Neural cell (in vitro differentiated cells): ENCODE results near the gene CRACR2B. TPM values are rescaled to one million over a fixed set of nuclear protein-coding genes. Genes with fewer than 3 reads are reported as not detected.

ENCODE experiments used
- H2AFZ ChIP-seq: fragments of 200-600, 300-800 bp; sonication (generic), shearing (Covaris generic); 2 replicates; pipeline ENCODE4 v1.6.0; 2014; ENCODE audit warnings: low read depth, mild to moderate bottlenecking, antibody characterized with exemption, low read length, moderate library complexity
- H3F3A ChIP-seq: fragments of 200-600 bp; shearing (Covaris generic); 2 replicates; pipeline ENCODE4 v1.6.1; 2016; ENCODE audit warnings: mild to moderate bottlenecking, moderate library complexity, mixed read lengths, antibody characterized with exemption, low read length; ENCODE audit not compliant: insufficient read depth, poor library complexity, severe bottlenecking
- H3K27ac ChIP-seq: fragments of 200-600, 300-800 bp; sonication (generic), shearing (Covaris generic); 2 replicates; pipeline ENCODE4 v1.5.1; 2014; ENCODE audit warnings: mild to moderate bottlenecking, low read length, moderate library complexity
- H3K27me3 ChIP-seq: fragments of 300-800, 200-600 bp; sonication (generic), shearing (Covaris generic); 2 replicates; pipeline ENCODE4 v1.6.0; 2014; ENCODE audit warnings: mild to moderate bottlenecking, low read depth, low read length, moderate library complexity; ENCODE audit not compliant: insufficient read depth
- H3K36me3 ChIP-seq: fragments of 300-800, 200-600 bp; sonication (generic), shearing (Covaris generic); 2 replicates; pipeline ENCODE4 v1.5.1; 2014; ENCODE audit warnings: mild to moderate bottlenecking, antibody characterized with exemption, low read length, moderate library complexity; ENCODE audit not compliant: insufficient read depth
- H3K4me2 ChIP-seq: fragments of 300-800, 200-600 bp; sonication (generic), shearing (Covaris generic); 2 replicates; pipeline ENCODE4 v1.6.0; 2014; ENCODE audit warnings: mild to moderate bottlenecking, low read length
- H3K4me3 ChIP-seq: fragments of 300-800, 200-600 bp; sonication (generic), shearing (Covaris generic); 2 replicates; pipeline ENCODE4 v1.5.1; 2014; ENCODE audit warnings: mild to moderate bottlenecking, low read length, moderate library complexity
- H3K79me2 ChIP-seq: fragments of 200-600 bp; shearing (Covaris generic); replicated peaks from 2 replicates; pipeline ENCODE4 v1.6.0; 2014; ENCODE audit warnings: mild to moderate bottlenecking, low read length, moderate library complexity; ENCODE audit not compliant: insufficient read depth
- H3K9ac ChIP-seq: fragments of 300-800, 200-600 bp; sonication (generic), shearing (Covaris generic); 2 replicates; pipeline ENCODE4 v1.6.1; 2016; ENCODE audit warnings: mild to moderate bottlenecking, low read length, mixed read lengths
- H3K9me2 ChIP-seq: fragments of 200-600 bp; shearing (Covaris generic); 2 replicates; pipeline ENCODE4 v1.6.1; 2016; ENCODE audit warnings: mild to moderate bottlenecking, low read length, mixed read lengths; ENCODE audit not compliant: insufficient read depth
- H3K9me3 ChIP-seq: fragments of 200-600, 300-800 bp; sonication (generic), shearing (Covaris generic); 2 replicates; pipeline ENCODE4 v1.6.1; 2016; ENCODE audit warnings: mild to moderate bottlenecking, mixed run types, low read length, moderate library complexity, mixed read lengths
- H4K20me1 ChIP-seq: fragments of 200-600 bp; shearing (Covaris generic); 2 replicates; pipeline ENCODE4 v1.6.1; 2016; ENCODE audit warnings: mild to moderate bottlenecking, mixed run types; ENCODE audit not compliant: insufficient read depth
- EP300 ChIP-seq: fragments of 450-650 bp; conservative IDR thresholded peaks from 2 replicates; pipeline ENCODE4 v1.6.1; 2014; ENCODE audit warnings: antibody characterized with exemption, mild to moderate bottlenecking, moderate library complexity; ENCODE audit not compliant: poor library complexity, severe bottlenecking
- EZH2 ChIP-seq: fragments of 200-600, 300-800 bp; shearing (Covaris generic), sonication (generic); IDR thresholded peaks from 2 replicates; pipeline ENCODE4 v1.6.1; 2014; ENCODE audit warnings: antibody characterized with exemption, low read length, borderline replicate concordance, mild to moderate bottlenecking; ENCODE audit not compliant: insufficient read depth, poor library complexity, severe bottlenecking
- MXI1 ChIP-seq: fragments of 450-650 bp; conservative IDR thresholded peaks from 2 replicates; pipeline ENCODE4 v1.6.1; 2014; ENCODE audit warnings: antibody characterized with exemption, mild to moderate bottlenecking; ENCODE audit not compliant: poor library complexity, severe bottlenecking
- POLR2AphosphoS5 ChIP-seq: IDR thresholded peaks from 2 replicates; pipeline ENCODE4 v1.6.1; 2012
- RAD21 ChIP-seq: fragments of 450-650 bp; conservative IDR thresholded peaks from 2 replicates; pipeline ENCODE4 v1.6.1; 2014; ENCODE audit warnings: antibody characterized with exemption, mild to moderate bottlenecking, moderate library complexity
- SMC3 ChIP-seq: fragments of 450-650 bp; conservative IDR thresholded peaks from 2 replicates; pipeline ENCODE4 v1.6.1; 2014; ENCODE audit warnings: antibody characterized with exemption, mild to moderate bottlenecking, moderate library complexity; ENCODE audit not compliant: poor library complexity
- TAF1 ChIP-seq: IDR thresholded peaks from 2 replicates; pipeline ENCODE4 v1.6.1; 2012; ENCODE audit warnings: low read depth
- polyA plus RNA-seq: library from polyadenylated mRNA; depleted of rRNA; stranded (reverse); fragments of >200 nt; gene quantifications from 2 replicates; pipeline ENCODE4 v1.2.3, GENCODE V29; 2014
- TF ChIP-seq, protein P1 (sequence below): fragments of 450-650 bp; IDR thresholded peaks from 2 replicates; pipeline ENCODE4 v1.5.1; 2014; ENCODE audit warnings: antibody characterized with exemption, mild to moderate bottlenecking, moderate library complexity; ENCODE audit not compliant: poor library complexity, severe bottlenecking
- TF ChIP-seq, protein P2 (sequence below): IDR thresholded peaks from 2 replicates; pipeline ENCODE4 v1.6.1; 2012; ENCODE audit warnings: borderline replicate concordance

The CRACR2B gene
- polyA plus RNA-seq, 1 donor from 2014 or later, result 1.2 TPM

DNA sequence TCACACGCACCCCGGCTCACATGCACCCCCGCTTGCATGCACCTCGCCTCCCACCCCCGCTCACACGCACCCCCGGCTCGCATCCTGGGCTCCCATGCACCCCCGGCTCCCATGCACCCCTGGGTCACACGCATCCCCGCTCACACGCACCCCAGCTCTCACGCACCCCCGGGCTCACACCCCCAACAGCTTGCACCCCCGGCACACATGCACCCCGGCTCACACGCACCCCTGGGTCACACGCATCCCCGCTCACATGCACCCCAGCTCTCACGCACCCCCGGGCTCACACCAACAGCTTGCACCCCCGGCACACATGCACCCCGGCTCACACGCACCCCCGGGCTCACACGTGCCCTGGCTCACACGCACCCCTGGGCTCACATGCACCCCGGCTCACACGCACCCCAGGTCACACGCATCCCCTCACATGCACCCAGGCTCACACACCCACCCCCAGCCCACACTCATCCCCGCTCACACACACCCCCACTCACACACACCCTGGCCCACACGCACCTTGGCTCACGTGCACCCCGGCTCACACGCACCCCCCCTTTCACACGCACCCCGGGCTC, 31.1 kb downstream of the CRACR2B start:
- Histone ChIP-seq H3K27me3 (no peaks in the 10 kb centered on the region), H3K4me3 (no peak overlapping the region), H3K27ac (no peak overlapping the region), H3K4me2 (no peak overlapping the region), H3K9ac (no peak overlapping the region), H2AFZ (no peak overlapping the region), H3K79me2 (no peaks in the 10 kb centered on the region), H3F3A (no peaks in the 10 kb centered on the region), H4K20me1 (no peaks in the 10 kb centered on the region), H3K9me3 (no peaks in the 10 kb centered on the region), H3K9me2 (no peaks in the 10 kb centered on the region), H3K36me3 (no peaks in the 10 kb centered on the region)
- TF ChIP-seq MXI1 (no peak), SMC3 (no peak)
- TF ChIP-seq, protein P1, sequence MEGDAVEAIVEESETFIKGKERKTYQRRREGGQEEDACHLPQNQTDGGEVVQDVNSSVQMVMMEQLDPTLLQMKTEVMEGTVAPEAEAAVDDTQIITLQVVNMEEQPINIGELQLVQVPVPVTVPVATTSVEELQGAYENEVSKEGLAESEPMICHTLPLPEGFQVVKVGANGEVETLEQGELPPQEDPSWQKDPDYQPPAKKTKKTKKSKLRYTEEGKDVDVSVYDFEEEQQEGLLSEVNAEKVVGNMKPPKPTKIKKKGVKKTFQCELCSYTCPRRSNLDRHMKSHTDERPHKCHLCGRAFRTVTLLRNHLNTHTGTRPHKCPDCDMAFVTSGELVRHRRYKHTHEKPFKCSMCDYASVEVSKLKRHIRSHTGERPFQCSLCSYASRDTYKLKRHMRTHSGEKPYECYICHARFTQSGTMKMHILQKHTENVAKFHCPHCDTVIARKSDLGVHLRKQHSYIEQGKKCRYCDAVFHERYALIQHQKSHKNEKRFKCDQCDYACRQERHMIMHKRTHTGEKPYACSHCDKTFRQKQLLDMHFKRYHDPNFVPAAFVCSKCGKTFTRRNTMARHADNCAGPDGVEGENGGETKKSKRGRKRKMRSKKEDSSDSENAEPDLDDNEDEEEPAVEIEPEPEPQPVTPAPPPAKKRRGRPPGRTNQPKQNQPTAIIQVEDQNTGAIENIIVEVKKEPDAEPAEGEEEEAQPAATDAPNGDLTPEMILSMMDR, result no peak

DNA sequence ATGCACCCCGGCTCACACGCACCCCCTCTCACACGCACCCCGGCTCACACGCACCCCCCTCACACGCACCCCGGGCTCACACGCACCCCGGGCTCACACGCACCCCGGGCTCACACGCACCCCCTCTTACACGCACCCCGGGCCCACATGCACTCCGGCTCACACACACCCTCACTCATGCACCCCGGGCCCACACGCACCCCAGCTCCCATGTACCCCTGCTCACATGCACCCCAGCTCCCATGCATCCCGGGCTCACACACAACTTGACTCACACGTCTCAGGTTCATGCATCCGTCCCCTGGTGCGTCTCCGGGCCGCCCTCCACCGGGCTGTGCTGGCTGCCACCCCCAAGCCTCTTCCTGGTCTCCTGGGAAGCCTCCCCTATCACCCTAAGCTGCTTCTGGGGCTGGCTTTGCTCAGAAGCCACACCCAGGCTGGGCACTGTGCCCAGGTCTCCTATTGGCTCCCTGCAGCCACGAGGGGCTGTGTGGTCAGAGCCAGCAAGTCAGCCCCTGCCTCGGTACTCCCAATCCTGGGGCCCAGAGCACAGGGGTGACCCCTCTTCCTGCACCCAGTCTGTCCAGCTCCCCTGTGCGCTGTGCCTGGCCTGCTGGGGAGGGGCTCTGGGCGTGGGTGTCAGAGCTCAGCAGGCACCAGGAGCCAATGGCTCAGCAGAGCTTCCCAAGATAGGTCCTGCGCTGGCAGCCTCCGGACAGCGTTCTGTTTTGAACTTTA, 31.8 kb downstream of the CRACR2B start:
- no peaks in the 10 kb centered on the region for H3K9me3 ChIP-seq
- no peaks in the 10 kb centered on the region for H3K79me2 ChIP-seq
- no peaks in the 10 kb centered on the region for H3K9me2 ChIP-seq
- TF ChIP-seq SMC3, result no peak
- no peak for TF ChIP-seq EP300
- no peak for TF ChIP-seq EZH2
- no peak for TF ChIP-seq RAD21
- no peaks in the 10 kb centered on the region for H3F3A ChIP-seq
- no peaks in the 10 kb centered on the region for H4K20me1 ChIP-seq
- H3K9ac ChIP-seq, result no peak overlapping the region
- no peak overlapping the region for H3K4me2 ChIP-seq
- no peak overlapping the region for H3K27ac ChIP-seq
- H3K36me3 ChIP-seq, result no peaks in the 10 kb centered on the region
- no peak overlapping the region for H2AFZ ChIP-seq
- H3K27me3 ChIP-seq, result no peaks in the 10 kb centered on the region
- H3K4me3 ChIP-seq, result no peak overlapping the region

DNA sequence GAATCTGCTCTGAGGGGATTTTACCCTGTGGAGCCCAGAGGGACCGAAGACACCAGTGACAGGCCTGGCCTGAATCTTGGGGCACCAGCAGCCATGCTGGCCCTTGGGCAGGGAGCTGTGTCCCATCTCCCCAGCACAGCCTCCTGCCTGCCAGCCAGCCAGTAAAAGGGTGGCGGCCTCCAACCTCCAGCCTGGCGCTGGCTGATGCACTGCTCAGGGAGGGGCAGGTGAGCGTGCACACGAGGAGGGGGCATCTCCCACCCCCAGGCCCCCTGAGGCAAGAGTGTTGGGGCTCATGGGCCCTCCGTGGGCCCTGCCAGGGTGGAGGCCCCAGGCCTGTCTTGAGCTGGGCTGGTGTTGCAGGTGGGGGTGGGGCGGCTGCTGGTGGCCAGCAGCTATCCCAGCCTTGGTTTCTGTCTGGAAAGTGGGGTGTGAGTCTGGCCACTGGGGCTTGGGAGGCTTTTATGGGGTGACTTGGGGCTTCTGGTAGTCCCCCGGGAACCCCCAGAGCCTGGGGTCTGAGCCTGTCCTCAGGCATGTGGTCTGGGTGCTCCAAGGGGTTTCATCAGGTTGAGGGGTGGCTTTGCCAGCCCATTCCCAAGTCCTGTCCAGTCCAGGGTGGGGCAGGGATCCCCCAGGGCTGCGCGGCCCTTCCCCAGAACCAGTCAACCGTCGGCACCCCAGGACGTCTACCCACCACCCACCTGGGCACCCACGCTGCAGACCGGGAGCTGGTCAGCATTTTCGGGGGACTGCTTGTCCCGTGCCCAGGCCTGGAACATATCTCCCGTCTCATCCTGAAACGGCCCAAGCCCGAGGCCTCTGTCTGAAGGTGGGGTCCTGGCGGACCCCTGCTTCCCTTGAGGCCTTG, 32.8 kb downstream of the CRACR2B start:
- Histone ChIP-seq H3K4me3 (no peak overlapping the region), H3K27me3 (no peaks in the 10 kb centered on the region), H3K27ac (no peak overlapping the region), H3K36me3 (no peaks in the 10 kb centered on the region), H4K20me1 (no peaks in the 10 kb centered on the region), H3K4me2 (no peak overlapping the region), H3K9me3 (no peaks in the 10 kb centered on the region), H3K9me2 (no peaks in the 10 kb centered on the region), H3K9ac (no peak overlapping the region), H3F3A (no peaks in the 10 kb centered on the region), H3K79me2 (no peaks in the 10 kb centered on the region), H2AFZ (no peak overlapping the region)
- TF ChIP-seq, protein P1, result no peak
- no peak for TF ChIP-seq EZH2
- no peak for TF ChIP-seq RAD21
- TF ChIP-seq, protein P2, sequence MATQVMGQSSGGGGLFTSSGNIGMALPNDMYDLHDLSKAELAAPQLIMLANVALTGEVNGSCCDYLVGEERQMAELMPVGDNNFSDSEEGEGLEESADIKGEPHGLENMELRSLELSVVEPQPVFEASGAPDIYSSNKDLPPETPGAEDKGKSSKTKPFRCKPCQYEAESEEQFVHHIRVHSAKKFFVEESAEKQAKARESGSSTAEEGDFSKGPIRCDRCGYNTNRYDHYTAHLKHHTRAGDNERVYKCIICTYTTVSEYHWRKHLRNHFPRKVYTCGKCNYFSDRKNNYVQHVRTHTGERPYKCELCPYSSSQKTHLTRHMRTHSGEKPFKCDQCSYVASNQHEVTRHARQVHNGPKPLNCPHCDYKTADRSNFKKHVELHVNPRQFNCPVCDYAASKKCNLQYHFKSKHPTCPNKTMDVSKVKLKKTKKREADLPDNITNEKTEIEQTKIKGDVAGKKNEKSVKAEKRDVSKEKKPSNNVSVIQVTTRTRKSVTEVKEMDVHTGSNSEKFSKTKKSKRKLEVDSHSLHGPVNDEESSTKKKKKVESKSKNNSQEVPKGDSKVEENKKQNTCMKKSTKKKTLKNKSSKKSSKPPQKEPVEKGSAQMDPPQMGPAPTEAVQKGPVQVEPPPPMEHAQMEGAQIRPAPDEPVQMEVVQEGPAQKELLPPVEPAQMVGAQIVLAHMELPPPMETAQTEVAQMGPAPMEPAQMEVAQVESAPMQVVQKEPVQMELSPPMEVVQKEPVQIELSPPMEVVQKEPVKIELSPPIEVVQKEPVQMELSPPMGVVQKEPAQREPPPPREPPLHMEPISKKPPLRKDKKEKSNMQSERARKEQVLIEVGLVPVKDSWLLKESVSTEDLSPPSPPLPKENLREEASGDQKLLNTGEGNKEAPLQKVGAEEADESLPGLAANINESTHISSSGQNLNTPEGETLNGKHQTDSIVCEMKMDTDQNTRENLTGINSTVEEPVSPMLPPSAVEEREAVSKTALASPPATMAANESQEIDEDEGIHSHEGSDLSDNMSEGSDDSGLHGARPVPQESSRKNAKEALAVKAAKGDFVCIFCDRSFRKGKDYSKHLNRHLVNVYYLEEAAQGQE, result no peak
- no peak for TF ChIP-seq TAF1
- TF ChIP-seq POLR2AphosphoS5, result no peak
- no peak for TF ChIP-seq MXI1
- TF ChIP-seq SMC3, result no peak
- TF ChIP-seq EP300, result no peak
